OCI-LY7 (cell line): ENCODE results near the gene SERINC1. TPM values are rescaled to one million over a fixed set of nuclear protein-coding genes. Genes with fewer than 3 reads are reported as not detected.

Experiments
- BruUV-seq: library from RNA; stranded (reverse); fragments of 400-500 nt; replicated peaks from 2 replicates; lab custom pipeline; 2021; lab: Mats Ljungman, UMichigan
- CTCF ChIA-PET: fragments of 300-600 bp; sonication (Branson Sonifier 250); formaldehyde crosslinking; loops from one replicate; lab custom pipeline; 2022; ENCODE audit warnings: antibody characterized with exemption; ENCODE audit not compliant: unreplicated experiment; lab: Charles Lee
- POLR2A ChIA-PET: fragments of 300-600 bp; sonication (Branson Sonifier 250); formaldehyde crosslinking; loops from one replicate; lab custom pipeline; 2022; ENCODE audit warnings: antibody characterized with exemption; lab: Charles Lee
- DNase-seq: peaks from one replicate; pipeline ENCODE4 v3.0.0-alpha.2; 2015; ENCODE audit warnings: low spot score
- H2AFZ ChIP-seq: fragments of 200-600 bp; sonication (generic), shearing (Covaris generic); 2 replicates; pipeline ENCODE4 v1.6.1; 2014; ENCODE audit warnings: mild to moderate bottlenecking, antibody characterized with exemption, low read length, moderate library complexity
- H3K27ac ChIP-seq: fragments of 200-600 bp; sonication (generic); 2 replicates; pipeline ENCODE4 v1.5.1; 2014; ENCODE audit warnings: mixed run types, low read depth, mild to moderate bottlenecking, moderate library complexity, low read length, inconsistent platforms; ENCODE audit not compliant: poor library complexity, severe bottlenecking
- H3K36me3 ChIP-seq: fragments of 200-600 bp; sonication (generic); 2 replicates; pipeline ENCODE4 v1.6.1; 2014; ENCODE audit warnings: mild to moderate bottlenecking, antibody characterized with exemption, low read length, moderate library complexity, mixed read lengths; ENCODE audit not compliant: insufficient read depth
- H3K4me1 ChIP-seq: fragments of 200-600 bp; sonication (generic); 2 replicates; pipeline ENCODE4 v1.5.1; 2014; ENCODE audit warnings: mild to moderate bottlenecking, low read length; ENCODE audit not compliant: insufficient read depth, poor library complexity, severe bottlenecking
- H3K4me2 ChIP-seq: fragments of 200-600 bp; sonication (generic); 2 replicates; pipeline ENCODE4 v1.6.1; 2014; ENCODE audit warnings: mild to moderate bottlenecking, low read length
- H3K4me3 ChIP-seq: fragments of 200-600 bp; sonication (generic); 2 replicates; pipeline ENCODE4 v1.5.1; 2014; ENCODE audit warnings: mild to moderate bottlenecking, low read depth, low read length; ENCODE audit not compliant: poor library complexity, severe bottlenecking
- H3K79me2 ChIP-seq: fragments of 200-600 bp; sonication (generic); 2 replicates; pipeline ENCODE4 v1.6.1; 2016; ENCODE audit warnings: low read depth, mild to moderate bottlenecking, low read length, moderate library complexity, mixed read lengths; ENCODE audit not compliant: insufficient read depth
- H3K9me2 ChIP-seq: fragments of 200-600 bp; sonication (generic); 2 replicates; pipeline ENCODE4 v1.6.1; 2016; ENCODE audit warnings: mild to moderate bottlenecking, low read length, mixed read lengths; ENCODE audit not compliant: insufficient read depth
- H3K9me3 ChIP-seq: fragments of 200-600 bp; sonication (generic); 2 replicates; pipeline ENCODE4 v1.6.1; 2014; ENCODE audit warnings: mild to moderate bottlenecking, mixed run types, low read length, mixed read lengths
- H4K20me1 ChIP-seq: fragments of 200-600 bp; sonication (generic); 2 replicates; pipeline ENCODE4 v1.6.1; 2014; ENCODE audit warnings: mild to moderate bottlenecking, antibody characterized with exemption, low read length, moderate library complexity, mixed read lengths; ENCODE audit not compliant: insufficient read depth
- CTCF ChIP-seq: fragments of 200-600 bp; sonication (generic); conservative IDR thresholded peaks from 2 replicates; pipeline ENCODE4 v1.5.1; 2014; ENCODE audit warnings: mild to moderate bottlenecking, antibody characterized with exemption, low read length, moderate library complexity, mixed read lengths
- EZH2phosphoT487 ChIP-seq: fragments of 200-600 bp; sonication (generic); IDR thresholded peaks from 2 replicates; pipeline ENCODE4 v1.6.1; 2018; ENCODE audit warnings: low read depth, borderline replicate concordance, mild to moderate bottlenecking, mixed run types, antibody characterized with exemption, low read length, moderate library complexity, mixed read lengths
- intact Hi-C: fragments of 100-400 bp; cut with micrococcal nuclease; formaldehyde crosslinking; loops from one replicate; pipeline ENCODE4 v1.10.0; 2022; ENCODE audit not compliant: unreplicated experiment
- small RNA-seq: library from RNA; depleted of rRNA; stranded (forward); fragments of <200 nt; gene quantifications from one replicate; pipeline ENCODE3, GENCODE V24; 2014
- total RNA-seq, 2 experiments: library from RNA; depleted of rRNA in 1 of 2; stranded (reverse); fragments of >200 nt in 1 of 2; shearing (Covaris generic) in 1 of 2; gene quantifications; 2 replicates each; pipeline ENCODE4 v1.2.3, GENCODE V29; 2014 to 2022

The SERINC1 gene
- total RNA-seq, 2 experiments from 2014 or later: 12.8 to 26.0 TPM

DNA sequence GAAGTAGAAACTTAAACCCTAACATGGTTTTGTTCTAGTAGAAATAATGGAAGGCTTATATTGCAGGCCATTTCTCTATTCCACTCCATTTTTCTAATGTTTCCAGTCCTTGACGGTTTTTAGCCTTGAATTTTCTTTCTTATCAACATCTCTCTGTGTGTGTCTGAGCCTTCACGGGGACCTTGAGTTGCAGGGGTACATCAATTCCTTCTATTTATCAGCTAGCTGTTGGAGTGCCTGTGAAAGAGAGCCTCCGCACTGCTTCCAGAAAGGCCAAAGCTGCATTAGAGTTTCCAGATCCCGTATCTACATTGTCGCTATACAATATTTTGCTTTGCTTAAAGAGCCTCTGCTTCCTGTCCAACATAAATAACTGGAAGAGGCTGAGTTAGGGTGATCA is 77.6 kb downstream of the SERINC1 start:
- intact Hi-C loops: no loop called here
- Histone ChIP-seq H3K9me3 (no peaks in the 10 kb centered on the region; the same call in 1 of the 2 replicates), H2AFZ (no peak overlapping the region), H3K27ac (no peak overlapping the region), H3K9me2 (no peaks in the 10 kb centered on the region; the same call in 1 of the 2 replicates), H3K4me3 (no peak overlapping the region), H3K79me2 (no peaks in the 10 kb centered on the region), H3K4me1 (peaks cover 5% of the 10 kb centered on the region), H3K36me3 (no peaks in the 10 kb centered on the region), H4K20me1 (no peaks in the 10 kb centered on the region), H3K4me2 (no peak overlapping the region)
- ChIA-PET CTCF (no interaction called here), POLR2A (interaction anchor here (0.6 kb wide), 2 partner anchors 80 to 216 kb away, joined by 3 read pairs; no protein-coding TSS in a partner anchor)
- no peak for DNase-seq
- BruUV-seq: no TSS peak
- TF ChIP-seq CTCF: no peak
- no peak for TF ChIP-seq EZH2phosphoT487

DNA sequence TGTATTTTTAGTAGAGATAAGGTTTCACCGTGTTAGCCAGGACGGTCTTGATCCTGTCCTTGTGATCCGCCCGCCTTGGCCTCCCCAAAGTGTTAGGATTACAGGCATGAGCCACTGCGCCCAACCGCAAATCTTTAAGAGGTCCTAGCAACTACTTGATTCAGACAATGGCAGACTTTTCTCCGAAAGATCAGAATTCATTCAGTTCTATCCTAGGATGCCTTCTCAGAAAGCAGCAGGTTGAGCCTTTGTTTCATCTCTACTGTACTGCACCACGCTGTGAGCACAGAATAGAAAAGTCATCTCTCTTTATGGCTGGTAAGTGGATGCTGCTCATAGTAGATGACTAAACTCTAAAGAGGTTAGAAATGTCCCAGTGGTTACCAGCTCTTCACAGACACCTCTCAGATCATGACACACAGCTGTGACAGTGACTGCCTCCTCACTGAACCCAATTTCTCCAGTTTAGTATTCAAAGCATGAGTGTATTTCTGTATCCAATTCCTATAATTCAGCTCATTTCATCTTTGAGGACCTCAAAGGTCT is 78.2 kb downstream of the SERINC1 start:
- ChIA-PET POLR2A (interaction anchor here (0.6 kb wide), 1 partner anchor 215 kb away, joined by 3 read pairs; no protein-coding TSS in a partner anchor), CTCF (no interaction called here)
- Histone ChIP-seq H3K4me1 (no peaks in the 10 kb centered on the region), H2AFZ (no peak overlapping the region), H4K20me1 (no peaks in the 10 kb centered on the region), H3K27ac (no peak overlapping the region), H3K9me3 (no peaks in the 10 kb centered on the region; the same call in 1 of the 2 replicates), H3K4me3 (no peak overlapping the region), H3K4me2 (no peak overlapping the region), H3K36me3 (no peaks in the 10 kb centered on the region), H3K9me2 (no peaks in the 10 kb centered on the region; the same call in 1 of the 2 replicates), H3K79me2 (no peaks in the 10 kb centered on the region)
- intact Hi-C loops: no loop called here
- TF ChIP-seq EZH2phosphoT487 (no peak), CTCF (no peak)
- no peak for DNase-seq
- no TSS peak for BruUV-seq

Small RNA genes lying within 50 kb of the gene (small RNA-seq; reads per million reads assigned to genes)
- gene Z99129.1: not detected

Other genes starting within 250 kb of the SERINC1 start
- 17.4 and 29.6 TPM in 2 replicates for gene HSF2, start 72.2 kb downstream of the SERINC1 start, total RNA-seq (2014; rRNA removed; shearing (Covaris generic))
- gene HSF2, start 72.2 kb downstream of the SERINC1 start, total RNA-seq (2022): 12.1 and 15.7 TPM in 2 replicates
- gene PKIB, start 138.6 kb upstream of the SERINC1 start, total RNA-seq (2014; rRNA removed; shearing (Covaris generic)): not detected in 2 replicates
- 0.46 TPM in 1 of 2 replicates, not detected in the other for gene PKIB, start 138.6 kb upstream of the SERINC1 start, total RNA-seq (2022)